Adipose tissue (tissue), 3 donors: Measurements from ENCODE around the gene HSFX4. TPM values are rescaled to one million over a fixed set of nuclear protein-coding genes. Genes with fewer than 3 reads are reported as not detected.
"Not testable (repeated sequence)": the region's sequence is repeated elsewhere in the genome, so short reads cannot be mapped to it uniquely, and the experiment has no call there.

Experiments
- H3K27ac ChIP-seq: one replicate; pipeline ENCODE4 v1.5.1; 2013; ENCODE audit warnings: low read depth, low read length
- WGBS, 3 donors: extraction: QIAGEN DNeasy Blood & Tissue Kit; methylation state at CpG; one replicate each; pipeline ENCODE4 v1.1.7; 2013; 5-methylcytosine and 5-hydroxymethylcytosine counted together
- polyA plus RNA-seq, 3 donors: library from polyadenylated mRNA; stranded (reverse); fragments of 200-250 nt; gene quantifications; one replicate each; pipeline ENCODE4 v1.2.3, GENCODE V29; 2013
- donor health status: healthy with polysubstance abuse.
- donor health status: Bipolar disorder and iron deficiency.
- donor health status: healthy.

The HSFX4 gene, protein sequence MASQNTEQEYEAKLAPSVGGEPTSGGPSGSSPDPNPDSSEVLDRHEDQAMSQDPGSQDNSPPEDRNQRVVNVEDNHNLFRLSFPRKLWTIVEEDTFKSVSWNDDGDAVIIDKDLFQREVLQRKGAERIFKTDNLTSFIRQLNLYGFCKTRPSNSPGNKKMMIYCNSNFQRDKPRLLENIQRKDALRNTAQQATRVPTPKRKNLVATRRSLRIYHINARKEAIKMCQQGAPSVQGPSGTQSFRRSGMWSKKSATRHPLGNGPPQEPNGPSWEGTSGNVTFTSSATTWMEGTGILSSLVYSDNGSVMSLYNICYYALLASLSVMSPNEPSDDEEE
- polyA plus RNA-seq, result under 1 TPM in 1 of 3 donors, not detected in 2; 0.12 TPM

- 88 to 94% methylated on average over 2 of the region's 7 CpGs; no CpG with 5 or more reads in 1 of the 3 donors for WGBS, 3 donors
- not testable (repeated sequence) for H3K27ac ChIP-seq
These were observed at the start of gene HSFX4 for GRCh38 chrX:149929400-149929799. TSS of gene HSFX4 (plus strand) at chrX:149929573. CDS start at chrX:149929645, 72 bp downstream.

DNA sequence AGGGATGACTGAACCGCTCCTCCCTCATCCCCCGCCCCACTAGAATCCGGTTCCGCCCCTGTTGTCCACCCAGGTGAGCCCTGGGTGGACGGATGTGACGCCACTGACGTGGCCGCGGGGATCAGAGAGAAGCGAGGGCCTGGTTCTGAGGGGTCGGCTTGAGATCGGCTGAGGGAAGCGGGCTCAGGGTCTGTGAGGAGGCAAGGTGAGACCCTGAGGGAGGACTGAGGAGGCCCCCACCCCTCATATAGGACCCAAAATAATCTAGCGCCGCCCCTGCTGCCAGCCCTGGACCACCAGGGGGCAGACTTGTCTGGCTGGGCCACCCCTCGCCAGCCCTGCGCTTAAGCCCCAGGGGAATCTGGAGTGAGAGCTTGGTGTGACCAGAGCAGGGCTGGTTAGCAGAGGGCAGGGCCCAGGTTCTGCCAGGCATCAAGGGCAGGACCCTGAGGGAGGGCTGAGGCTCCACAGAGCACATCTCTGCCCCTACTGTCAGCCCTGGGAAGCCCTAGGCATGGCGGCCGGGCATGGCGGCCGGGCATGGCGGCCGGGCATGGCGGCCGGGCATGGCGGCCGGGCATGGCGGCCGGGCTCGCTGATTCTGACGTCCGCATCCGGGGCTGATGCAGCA is 48.2 kb upstream of the HSFX4 start, which contains the start of gene MAGEA8:
Gene MAGEA8, plus strand, starts transcription at position 103 of the 631 bp plus-strand sequence. CDS start 3,090 bp downstream, outside the sequence.
- 93 to 96% (median 96%) methylated on average over 29 to 33 of the region's 33 CpGs for WGBS, 3 donors
- H3K27ac ChIP-seq, result no peak within 1 kb of the TSS

GRCh38 chrX:149890828-149891227 is 38.5 kb upstream of the HSFX4 start:
- not testable (repeated sequence) for H3K27ac ChIP-seq
- 76 to 85% (median 76%) methylated on average over 1 to 2 of the region's 2 CpGs for WGBS, 3 donors

DNA sequence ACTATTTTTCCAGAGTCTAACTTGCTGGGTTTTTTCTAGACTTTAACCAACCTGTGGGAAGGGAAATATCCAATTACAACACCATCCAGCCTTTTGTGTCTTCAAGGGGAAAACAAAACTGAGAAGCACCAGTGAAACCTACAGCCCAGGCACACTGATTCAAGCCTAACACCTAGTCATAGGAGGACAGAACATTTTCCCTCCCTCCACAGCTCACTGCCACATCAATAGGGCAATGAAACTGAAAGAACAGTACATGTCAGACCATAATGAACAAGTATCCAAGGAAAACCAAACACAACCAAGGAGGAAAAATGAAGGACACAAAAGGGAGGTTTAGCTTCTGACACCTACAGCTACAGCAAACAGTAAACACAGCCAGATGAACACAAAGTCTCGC is 30.8 kb upstream of the HSFX4 start:
- 56 to 84% (median 78%) methylated on average over 1 of the region's 1 CpG for WGBS, 3 donors
- no peak overlapping the region for H3K27ac ChIP-seq

DNA sequence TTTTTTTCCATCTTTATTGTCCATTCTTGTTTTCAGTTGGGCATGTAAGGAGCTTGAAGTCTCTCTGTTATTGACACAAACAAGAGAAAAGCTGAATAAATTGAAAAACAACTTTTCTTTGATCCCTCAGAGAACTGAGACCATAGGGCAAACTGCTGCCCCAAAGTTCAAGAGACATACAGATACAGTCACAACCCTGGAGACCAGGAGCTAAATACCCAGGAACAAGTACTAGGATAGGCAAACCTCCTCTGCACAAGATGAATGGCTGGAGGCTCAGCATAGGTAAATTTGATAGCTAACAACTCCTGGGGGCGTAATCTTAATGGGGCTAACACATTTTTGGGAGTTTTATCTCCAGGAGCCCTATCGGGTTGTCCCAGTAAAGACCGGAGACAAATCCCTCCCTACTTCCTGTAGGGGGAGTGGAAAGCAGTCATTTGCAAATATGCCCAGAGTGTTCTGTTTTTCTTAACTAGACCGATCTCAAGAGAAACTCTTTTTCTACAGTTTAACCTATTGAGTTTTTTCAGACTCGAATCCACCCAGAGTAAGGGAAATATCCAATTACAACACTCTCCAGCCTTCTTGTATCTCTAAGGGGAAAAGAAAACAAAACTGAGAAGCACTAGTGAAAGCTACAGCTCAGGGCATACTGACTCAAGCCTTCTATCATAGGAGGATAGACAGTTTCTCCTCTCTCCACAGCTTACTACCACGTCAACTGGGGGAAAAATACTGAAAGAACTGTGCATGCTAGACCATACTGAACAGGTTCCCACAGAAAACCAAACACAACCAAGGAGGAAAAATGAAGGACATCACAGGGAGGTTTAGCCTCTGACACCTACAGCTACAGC is 25.3 kb upstream of the HSFX4 start:
- H3K27ac ChIP-seq, result no peak overlapping the region
- 13 to 33% (median 16%) methylated on average over 6 of the region's 6 CpGs for WGBS, 3 donors

DNA sequence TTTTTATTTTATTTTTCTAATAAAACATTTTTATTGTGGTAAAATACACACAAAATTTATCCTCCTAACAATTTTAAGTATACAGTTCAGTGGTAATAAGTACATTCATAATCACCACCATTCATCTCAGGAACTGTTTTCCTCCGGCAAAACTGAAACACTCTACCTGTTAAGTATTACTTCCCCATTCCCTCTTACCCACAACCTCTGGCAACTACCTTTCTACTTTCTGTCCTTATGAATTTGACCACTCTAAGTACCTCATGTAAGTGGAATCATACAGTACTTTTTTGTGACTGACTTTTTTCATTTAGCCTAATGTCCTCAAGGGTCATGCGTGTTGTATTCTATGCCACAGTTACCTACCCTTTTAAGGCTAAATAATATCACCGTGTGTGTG is 21.1 kb upstream of the HSFX4 start:
- WGBS, 3 donors, result 92 to 97% (median 94%) methylated on average over 3 of the region's 3 CpGs
- H3K27ac ChIP-seq, result no peak overlapping the region

DNA sequence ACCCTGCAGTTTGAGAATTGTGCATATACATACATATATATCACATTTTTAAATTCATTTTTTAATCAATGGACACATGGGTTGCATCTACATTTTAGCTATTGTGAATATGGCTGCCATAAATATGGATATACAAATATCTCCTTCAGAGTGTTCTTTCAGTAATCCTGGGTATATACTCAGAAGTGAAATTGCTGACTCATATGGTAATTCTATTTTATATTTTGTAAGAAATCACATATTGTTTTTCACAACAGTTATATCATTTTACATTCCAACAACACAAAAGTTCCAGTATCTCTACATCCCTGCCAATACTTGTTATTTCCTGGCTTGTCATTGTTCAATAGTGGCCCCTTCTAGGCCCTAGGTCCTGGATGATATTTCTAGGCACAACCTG is 20.6 kb upstream of the HSFX4 start:
- H3K27ac ChIP-seq, result no peak overlapping the region

- 80 to 100% (median 91%) methylated on average over 4 of the region's 4 CpGs for WGBS, 3 donors
- H3K27ac ChIP-seq, result no peak overlapping the region
These were observed 19.8 kb upstream of the HSFX4 start for GRCh38 chrX:149909324-149910177.

GRCh38 chrX:149910178-149910695 is 19.1 kb upstream of the HSFX4 start:
- WGBS, 3 donors, result 93 to 96% (median 96%) methylated on average over 9 of the region's 9 CpGs

GRCh38 chrX:149916745-149917392 is 12.5 kb upstream of the HSFX4 start:
- H3K27ac ChIP-seq, result no peak overlapping the region
- WGBS, 3 donors, result 68 to 87% (median 85%) methylated on average over 3 of the region's 3 CpGs

More at GRCh38 chrX:149910178-149910695, 19.1 kb upstream of the HSFX4 start:
- no peak overlapping the region for H3K27ac ChIP-seq

- WGBS, 3 donors, result no CpG with 5 or more reads among the region's 4 CpGs
These were observed 5.5 kb upstream of the HSFX4 start for GRCh38 chrX:149923836-149924235.

DNA sequence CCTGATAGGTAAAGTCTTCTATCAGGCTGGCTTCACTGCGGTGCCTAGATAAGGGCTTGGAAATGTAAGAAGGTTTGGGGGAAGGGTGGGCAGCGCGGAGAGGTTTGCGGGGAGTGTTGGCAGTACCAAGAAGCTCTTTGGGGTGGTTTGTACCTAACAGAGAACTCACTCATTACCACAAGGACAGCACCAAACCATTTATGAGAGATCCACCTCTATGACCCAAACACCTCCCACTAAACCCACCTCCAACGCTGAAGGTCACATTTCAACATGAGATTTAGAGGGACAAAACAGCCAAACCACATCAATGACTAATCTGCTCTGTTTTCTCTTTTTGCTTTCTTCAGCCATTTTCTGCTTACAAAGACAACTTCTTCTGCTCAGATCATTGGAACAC is 4.9 kb upstream of the HSFX4 start:
- H3K27ac ChIP-seq, result not testable (repeated sequence)
- WGBS, 3 donors, result no CpG with 5 or more reads among the region's 5 CpGs

More at GRCh38 chrX:149923836-149924235, 5.5 kb upstream of the HSFX4 start:
- H3K27ac ChIP-seq, result not testable (repeated sequence)

DNA sequence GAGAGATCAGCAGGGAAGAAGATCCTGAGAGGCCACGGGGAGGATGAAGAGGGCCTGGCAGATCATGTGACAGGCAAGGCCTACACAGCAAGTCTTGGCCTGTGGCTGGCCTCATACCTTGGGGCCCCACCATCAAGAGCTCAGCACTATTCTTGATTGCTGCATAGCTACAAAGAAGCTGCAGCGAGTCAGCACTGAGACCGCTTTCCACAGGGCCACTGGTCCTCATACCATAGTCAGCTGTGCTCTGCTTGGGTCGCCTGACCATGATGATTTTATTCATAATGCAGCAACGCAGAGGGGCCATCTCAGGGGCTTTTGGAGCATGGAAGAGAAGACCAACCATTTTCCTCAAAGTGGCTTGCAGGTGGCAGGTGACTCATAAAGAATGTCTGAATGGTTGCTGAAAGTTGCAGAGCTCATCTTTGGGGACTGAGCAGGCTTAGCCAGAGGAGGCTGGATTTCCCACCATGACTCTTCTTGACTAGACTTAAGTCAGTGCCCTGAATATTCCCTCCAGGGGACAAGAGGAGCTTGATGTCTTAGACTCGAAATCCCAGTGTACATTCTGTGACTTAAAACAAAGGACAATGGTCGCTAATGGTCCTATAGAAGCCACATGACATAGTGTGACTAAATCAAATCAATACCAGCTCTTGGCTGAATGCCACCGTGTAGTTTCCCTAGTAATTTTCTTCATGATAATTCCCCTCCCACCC is 2.0 kb upstream of the HSFX4 start:
- WGBS, 3 donors, result 72 to 92% methylated on average over 1 of the region's 8 CpGs; no CpG with 5 or more reads in 1 of the 3 donors
- H3K27ac ChIP-seq, result not testable (repeated sequence)

DNA sequence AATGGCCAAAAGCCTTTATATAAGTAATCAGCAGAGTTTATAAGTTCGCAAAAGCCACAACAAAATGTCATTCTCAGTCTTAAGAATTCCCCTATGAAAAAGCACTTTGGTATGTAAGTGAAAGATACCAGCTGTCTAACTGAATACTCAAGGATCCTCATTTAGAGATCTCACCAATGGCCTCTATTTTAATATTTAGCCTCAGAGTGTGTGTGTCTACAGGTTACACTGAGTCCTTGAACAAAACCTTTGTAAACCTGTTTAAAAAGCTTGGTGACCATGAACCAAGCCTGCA is 1.5 kb upstream of the HSFX4 start:
- no CpG with 5 or more reads among the region's 1 CpG for WGBS, 3 donors

DNA sequence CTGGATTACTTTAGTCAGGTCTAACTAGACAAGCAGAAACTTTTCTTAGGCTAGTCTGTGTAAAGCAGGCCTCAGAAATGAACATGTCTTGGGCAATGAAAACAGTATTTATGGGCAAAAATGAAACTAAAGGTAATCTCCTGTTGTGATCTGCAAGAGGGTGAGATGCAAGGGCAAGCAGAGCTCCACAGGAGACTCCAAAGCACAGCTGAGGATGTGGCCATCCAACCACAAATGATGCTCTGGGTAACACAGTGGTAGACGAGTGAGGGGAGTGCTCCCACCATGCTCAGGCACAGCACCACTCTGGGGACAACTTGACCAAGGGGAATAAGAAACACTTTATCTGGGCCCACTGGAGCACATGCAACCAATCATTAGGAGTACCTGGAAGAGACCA is 738 bp upstream of the HSFX4 start:
- H3K27ac ChIP-seq, result not testable (repeated sequence)
- WGBS, 3 donors, result 88 to 100% methylated on average over 1 of the region's 1 CpG; no CpG with 5 or more reads in 1 of the 3 donors

More for the DNA sequence above, 1.5 kb upstream of the HSFX4 start:
- H3K27ac ChIP-seq, result not testable (repeated sequence)

- WGBS, 3 donors, result 41 to 81% (median 78%) methylated on average over 1 to 2 of the region's 4 CpGs
- not testable (repeated sequence) for H3K27ac ChIP-seq
These were observed 2.0 kb downstream of the HSFX4 start for GRCh38 chrX:149931355-149931754.

DNA sequence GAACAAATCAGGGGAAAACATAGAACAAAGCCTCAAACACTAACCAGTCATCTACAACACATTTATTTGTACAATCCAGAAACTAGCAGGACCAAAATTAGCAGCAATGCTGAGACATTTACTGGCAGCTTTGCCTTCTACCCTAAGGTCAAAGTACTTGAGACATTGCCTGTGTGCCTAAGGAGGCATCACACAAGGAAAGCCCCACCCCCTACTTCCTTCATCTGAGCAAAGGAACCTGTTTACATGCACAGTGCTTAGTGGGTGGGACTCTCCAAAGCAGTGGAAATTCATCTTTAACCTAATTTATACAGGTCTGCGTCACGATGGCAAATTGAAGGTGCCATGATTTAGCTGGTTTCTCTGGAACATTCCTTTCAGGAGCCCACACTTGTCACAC is 2.8 kb downstream of the HSFX4 start:
- 80 to 100% (median 86%) methylated on average over 2 of the region's 2 CpGs for WGBS, 3 donors
- H3K27ac ChIP-seq, result not testable (repeated sequence)
